Measurements from ENCODE around the gene MINDY4B. TPM values are rescaled to one million over a fixed set of nuclear protein-coding genes. Genes with fewer than 3 reads are reported as not detected.

The MINDY4B gene
- total RNA-seq, 6 experiments from 2014 or later, result not detected

DNA sequence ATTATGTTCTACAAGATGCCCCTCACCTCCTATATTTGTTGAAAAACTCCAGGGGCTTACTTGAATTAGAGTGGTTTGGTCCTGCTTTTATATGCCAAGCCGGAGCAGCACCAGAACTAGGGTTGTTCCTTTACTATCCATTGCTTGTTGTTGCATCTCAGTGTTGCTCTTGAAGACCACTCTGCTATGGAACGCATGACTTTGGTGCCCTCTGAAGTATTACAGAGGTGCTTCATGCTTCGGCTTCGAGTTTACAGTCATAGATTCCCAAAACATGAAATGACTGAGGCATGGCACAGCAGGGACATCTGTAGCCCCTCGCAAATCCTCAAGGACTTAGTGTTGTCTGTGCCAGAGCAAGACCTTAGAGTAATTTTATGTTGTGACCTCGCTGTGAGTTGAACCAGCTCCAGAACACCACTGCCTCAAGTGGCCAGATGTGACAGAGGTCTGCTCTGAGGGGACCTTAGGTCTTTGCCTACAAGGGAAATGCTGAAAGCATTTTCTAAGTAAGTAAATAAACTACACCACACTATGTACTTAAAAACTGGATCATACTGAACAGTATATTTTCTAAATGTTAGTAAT lies 75.1 kb downstream of the MINDY4B start:
- no peak for ATAC-seq

DNA sequence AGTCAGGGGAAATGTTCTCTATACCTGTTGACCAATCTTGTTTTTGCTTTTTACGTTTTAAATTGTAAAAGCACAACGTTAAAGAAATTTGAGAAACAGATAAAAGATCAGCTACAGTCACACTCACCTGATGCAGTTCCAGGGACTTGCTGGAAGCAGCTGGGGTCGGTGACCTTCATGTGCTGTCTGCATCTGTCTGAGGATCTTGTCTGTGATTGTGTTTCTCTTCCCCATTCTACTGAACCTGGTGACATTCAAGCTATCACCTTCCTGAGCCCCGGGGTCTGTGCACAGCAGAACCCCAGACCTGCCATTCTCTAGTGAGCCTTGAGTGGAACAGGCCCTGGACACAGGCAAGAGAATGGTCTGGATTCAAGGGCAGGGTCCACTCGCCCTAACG lies 75.8 kb downstream of the MINDY4B start:
- ATAC-seq (no peak), DNase-seq (no peak)
- no peak overlapping the region for H3K27ac ChIP-seq
- WGBS (ENCODE audit: insufficient coverage, low coverage, low lambda C conversion rate, missing lambda C conversion rate), result 67% methylated on average over 5 of the region's 6 CpGs
- H3K9me3 ChIP-seq, result no peaks in the 10 kb centered on the region
- no peaks in the 10 kb centered on the region for H3K27me3 ChIP-seq
- no peaks in the 10 kb centered on the region for H3K4me1 ChIP-seq
- intact Hi-C loops (cut with DNase I), result no loop called here
- H3K36me3 ChIP-seq, result no peaks in the 10 kb centered on the region
- TF ChIP-seq, protein P1, sequence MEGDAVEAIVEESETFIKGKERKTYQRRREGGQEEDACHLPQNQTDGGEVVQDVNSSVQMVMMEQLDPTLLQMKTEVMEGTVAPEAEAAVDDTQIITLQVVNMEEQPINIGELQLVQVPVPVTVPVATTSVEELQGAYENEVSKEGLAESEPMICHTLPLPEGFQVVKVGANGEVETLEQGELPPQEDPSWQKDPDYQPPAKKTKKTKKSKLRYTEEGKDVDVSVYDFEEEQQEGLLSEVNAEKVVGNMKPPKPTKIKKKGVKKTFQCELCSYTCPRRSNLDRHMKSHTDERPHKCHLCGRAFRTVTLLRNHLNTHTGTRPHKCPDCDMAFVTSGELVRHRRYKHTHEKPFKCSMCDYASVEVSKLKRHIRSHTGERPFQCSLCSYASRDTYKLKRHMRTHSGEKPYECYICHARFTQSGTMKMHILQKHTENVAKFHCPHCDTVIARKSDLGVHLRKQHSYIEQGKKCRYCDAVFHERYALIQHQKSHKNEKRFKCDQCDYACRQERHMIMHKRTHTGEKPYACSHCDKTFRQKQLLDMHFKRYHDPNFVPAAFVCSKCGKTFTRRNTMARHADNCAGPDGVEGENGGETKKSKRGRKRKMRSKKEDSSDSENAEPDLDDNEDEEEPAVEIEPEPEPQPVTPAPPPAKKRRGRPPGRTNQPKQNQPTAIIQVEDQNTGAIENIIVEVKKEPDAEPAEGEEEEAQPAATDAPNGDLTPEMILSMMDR (IDR thresholded peaks at IDR 0.05), result no peak
- TF ChIP-seq POLR2A (IDR thresholded peaks at IDR 0.05), result no peak
- no peak overlapping the region for H3K4me3 ChIP-seq

More for the DNA sequence above, 75.1 kb downstream of the MINDY4B start:
- TF ChIP-seq, protein P1 (IDR thresholded peaks at IDR 0.05), result peak in 1 of 4 donors; percentile 7
- no peak for TF ChIP-seq POLR2A (IDR thresholded peaks at IDR 0.05)
- Histone ChIP-seq H3K36me3 (no peaks in the 10 kb centered on the region), H3K4me3 (no peak overlapping the region), H3K27me3 (no peaks in the 10 kb centered on the region), H3K9me3 (no peaks in the 10 kb centered on the region), H3K4me1 (no peaks in the 10 kb centered on the region), H3K27ac (no peak overlapping the region)
- WGBS (ENCODE audit: insufficient coverage, low coverage, low lambda C conversion rate, missing lambda C conversion rate), result 74% methylated on average over 5 of the region's 6 CpGs
- no peak for DNase-seq
- intact Hi-C loops (cut with DNase I), result no loop called here

DNA sequence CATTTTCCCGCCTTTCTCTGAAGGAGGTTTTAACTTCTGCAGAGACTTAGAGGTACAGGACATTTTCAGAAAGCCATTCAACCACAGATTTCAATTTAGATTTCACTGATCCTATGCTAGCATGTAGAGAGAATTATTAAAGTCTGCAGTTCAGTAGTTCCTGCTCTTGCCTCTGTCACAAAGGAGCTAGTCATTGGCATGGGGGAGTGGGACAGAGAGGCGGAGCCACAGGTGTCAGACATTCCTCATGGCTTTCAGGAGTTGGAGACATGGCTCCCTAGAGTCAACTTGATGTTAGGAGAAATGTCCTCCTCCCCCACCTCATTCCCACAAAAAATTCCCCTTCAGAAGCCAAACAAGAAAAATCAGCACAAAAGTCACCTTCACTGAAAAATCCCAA lies 76.2 kb downstream of the MINDY4B start:
- Histone ChIP-seq H3K4me1 (no peaks in the 10 kb centered on the region), H3K9me3 (no peaks in the 10 kb centered on the region), H3K4me3 (no peak overlapping the region), H3K27ac (no peak overlapping the region), H3K27me3 (no peaks in the 10 kb centered on the region), H3K36me3 (no peaks in the 10 kb centered on the region)
- no peak for TF ChIP-seq POLR2A (IDR thresholded peaks at IDR 0.05)
- TF ChIP-seq, protein P1 (IDR thresholded peaks at IDR 0.05), result no peak
- intact Hi-C loops (cut with DNase I), result no loop called here
- no peak for DNase-seq
- 92% methylated on average over 1 of the region's 2 CpGs for WGBS (ENCODE audit: insufficient coverage, low coverage, low lambda C conversion rate, missing lambda C conversion rate)
- no peak for ATAC-seq

DNA sequence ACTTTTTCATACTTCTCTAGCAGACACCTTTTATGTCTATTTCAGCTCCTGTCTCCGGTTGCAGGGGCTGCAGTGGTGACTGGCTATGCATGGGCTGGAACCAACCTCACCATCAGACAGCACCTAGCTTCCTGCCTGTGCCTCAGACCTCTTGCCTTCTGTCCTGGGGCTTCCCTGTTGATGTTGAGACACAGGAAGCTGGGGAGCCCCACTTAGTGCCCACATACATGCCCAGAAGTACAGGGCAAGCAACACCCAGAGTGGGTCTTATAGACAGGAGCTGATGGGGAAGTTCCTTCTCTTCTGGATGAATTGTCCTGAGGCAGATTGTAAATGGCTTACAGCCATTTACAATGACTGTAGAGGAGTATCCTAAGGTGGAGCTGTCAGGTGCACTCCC lies 77.0 kb downstream of the MINDY4B start:
- H3K4me1 ChIP-seq, result no peaks in the 10 kb centered on the region
- ATAC-seq (no peak), DNase-seq (no peak)
- H3K27me3 ChIP-seq, result no peaks in the 10 kb centered on the region
- TF ChIP-seq, protein P1 (IDR thresholded peaks at IDR 0.05), result no peak
- 83% methylated on average over 1 of the region's 1 CpG for WGBS (ENCODE audit: insufficient coverage, low coverage, low lambda C conversion rate, missing lambda C conversion rate)
- H3K27ac ChIP-seq, result no peak overlapping the region
- no peaks in the 10 kb centered on the region for H3K9me3 ChIP-seq
- H3K4me3 ChIP-seq, result no peak overlapping the region
- intact Hi-C loops (cut with DNase I), result no loop called here
- no peaks in the 10 kb centered on the region for H3K36me3 ChIP-seq
